ENCODE measurements around the gene ZIM2. TPM values are rescaled to one million over a fixed set of nuclear protein-coding genes. Genes with fewer than 3 reads are reported as not detected.

The ZIM2 gene
- total and polyA plus RNA-seq, 2 of the 4 experiments (the other 2 are of a cell fraction), result not detected

DNA sequence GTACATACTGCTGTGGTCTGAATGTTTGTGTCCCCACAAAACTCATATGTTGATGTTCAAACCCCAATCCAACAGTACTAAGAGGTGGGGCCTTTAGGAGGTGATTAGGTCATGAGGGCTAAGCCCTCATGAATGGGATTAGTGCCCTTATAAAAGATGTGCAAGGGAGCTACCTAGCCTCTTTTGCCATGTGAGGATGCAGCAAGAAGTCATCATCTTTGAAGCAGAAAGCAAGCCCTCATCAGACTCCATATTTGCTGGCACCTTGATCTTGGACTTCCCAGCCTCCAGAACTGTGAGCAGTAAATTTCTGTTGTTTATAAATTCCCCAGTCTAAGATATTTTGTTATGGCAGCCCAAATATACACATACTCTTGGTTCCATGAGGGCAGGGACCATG, 33.9 kb downstream of the ZIM2 start:
- Histone ChIP-seq H2AFZ (replicated peaks; ENCODE audit: low read length, poor library complexity) (no peak overlapping the region), H3K79me1 (ENCODE audit: low read depth in 1 of 2, low read length in 2 of 2) (no peaks in the 10 kb centered on the region), H3K9ac (ENCODE audit: low read depth, low read length) (no peak overlapping the region), H4K5ac (ENCODE audit: low read depth, low read length) (no peak overlapping the region), H3K9me1 (ENCODE audit: insufficient read depth, low read length) (no peaks in the 10 kb centered on the region), H3K27me3 (ENCODE audit: control insufficient read depth, insufficient read depth, low read length) (no peaks in the 10 kb centered on the region), H4K91ac (ENCODE audit: insufficient read depth, low read depth, low read length) (no peak overlapping the region), H4K20me1 (ENCODE audit: insufficient read depth, low read length) (no peaks in the 10 kb centered on the region), H3K4me1 (ENCODE audit: control insufficient read depth, insufficient read depth, low read length) (no peaks in the 10 kb centered on the region), H3K4me3 (ENCODE audit: insufficient read depth, low read depth, low read length) (no peak overlapping the region), H2BK120ac (ENCODE audit: low read depth, low read length) (no peak overlapping the region), H3K14ac (replicated peaks; ENCODE audit: low read depth, low read length) (no peak overlapping the region), H2AK5ac (ENCODE audit: low read depth, low read length) (no peak overlapping the region), H3K36me3 (ENCODE audit: control insufficient read depth, insufficient read depth, low read length) (no peaks in the 10 kb centered on the region), H3K56ac (ENCODE audit: extremely low read depth, insufficient read depth, low read length) (no peak overlapping the region), H2BK20ac (ENCODE audit: low read depth, low read length) (no peak overlapping the region), H2AK9ac (replicated peaks; ENCODE audit: low read depth, low read length, poor library complexity) (no peak overlapping the region), H2BK5ac (ENCODE audit: low read depth, low read length, poor library complexity, severe bottlenecking) (no peak overlapping the region), H2BK15ac (ENCODE audit: low read depth, low read length) (no peak overlapping the region), H4K8ac (ENCODE audit: low read depth in 2 of 2, low read length in 2 of 2) (no peak overlapping the region), H3K4ac (ENCODE audit: low read depth, low read length) (no peak overlapping the region), H3K23ac (ENCODE audit: low read depth, low read length) (no peak overlapping the region), H3K9me3 (ENCODE audit: control insufficient read depth, insufficient read depth, low read length) (peaks cover 48% of the 10 kb centered on the region), H3K27ac (ENCODE audit: insufficient read depth, low read length) (no peak overlapping the region), H3K4me2 (ENCODE audit: low read depth, low read length) (no peak overlapping the region), H3K18ac (ENCODE audit: low read depth, low read length) (no peak overlapping the region)
- dilution Hi-C loops (cut with HindIII; ENCODE audit: low sequenced_read_pairs, unreplicated experiment), result no loop called here
- intact Hi-C loops (cut with micrococcal nuclease), result no loop called here
- no peak for TF ChIP-seq RFX5 (IDR thresholded peaks at IDR 0.05; ENCODE audit: low read depth, low read length)
- TF ChIP-seq SMC3 (IDR thresholded peaks at IDR 0.05; ENCODE audit: low read depth, low read length), result no peak
- TF ChIP-seq FOS (IDR thresholded peaks at IDR 0.05; ENCODE audit: low read depth, low read length), result no peak
- TF ChIP-seq, protein P1, sequence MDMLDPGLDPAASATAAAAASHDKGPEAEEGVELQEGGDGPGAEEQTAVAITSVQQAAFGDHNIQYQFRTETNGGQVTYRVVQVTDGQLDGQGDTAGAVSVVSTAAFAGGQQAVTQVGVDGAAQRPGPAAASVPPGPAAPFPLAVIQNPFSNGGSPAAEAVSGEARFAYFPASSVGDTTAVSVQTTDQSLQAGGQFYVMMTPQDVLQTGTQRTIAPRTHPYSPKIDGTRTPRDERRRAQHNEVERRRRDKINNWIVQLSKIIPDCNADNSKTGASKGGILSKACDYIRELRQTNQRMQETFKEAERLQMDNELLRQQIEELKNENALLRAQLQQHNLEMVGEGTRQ (IDR thresholded peaks at IDR 0.05; ENCODE audit: low read depth, low read length), result no peak
- TF ChIP-seq CEBPB (IDR thresholded peaks at IDR 0.05; ENCODE audit: low read depth, low read length), result no peak
- no peak for TF ChIP-seq RCOR1 (IDR thresholded peaks at IDR 0.05; ENCODE audit: insufficient replicate concordance, low read length)
- TF ChIP-seq MXI1 (IDR thresholded peaks at IDR 0.05; ENCODE audit: borderline replicate concordance, low read depth, low read length), result no peak
- no peak for TF ChIP-seq RAD21 (IDR thresholded peaks at IDR 0.05; ENCODE audit: low read length)
- TF ChIP-seq CHD1 (IDR thresholded peaks at IDR 0.05; ENCODE audit: low read depth, low read length), result no peak
- TF ChIP-seq POLR2A (IDR thresholded peaks at IDR 0.05; ENCODE audit: low read depth, low read length), result no peak
- TF ChIP-seq BHLHE40 (IDR thresholded peaks at IDR 0.05; ENCODE audit: low read depth, low read length), result no peak
- CTCF ChIA-PET, result no interaction called here
- DNase-seq (no peak), ATAC-seq (ENCODE audit: low read depth) (no peak)
- in situ Hi-C loops (cut with MboI; ENCODE audit: low sequenced_read_pairs), result no loop called here
- POLR2A ChIA-PET (ENCODE audit: unreplicated experiment), result no interaction called here
- no TSS peak for BruUV-seq (replicated peaks)

Data from IMR-90 (cell line).